ENCODE measurements around the gene WNT8B.

- TF ChIP-seq CTCF (conservative IDR thresholded peaks at IDR 0.05) (no peak), ZFX (IDR thresholded peaks at IDR 0.05) (no peak)
Measured at GRCh38 chr10:100468322-100468721, 5.5 kb downstream of the WNT8B start.

All from C4-2B (cell line).